Neutrophil (primary cell): ENCODE data around the gene GPM6B.

Source experiments
- H3K27ac ChIP-seq: fragments of 200-600 bp; sonication (generic); 2 replicates; pipeline ENCODE4 v1.5.1; 2016; ENCODE audit warnings: mild to moderate bottlenecking, moderate library complexity
- H3K27me3 ChIP-seq: fragments of 200-600 bp; sonication (generic); 2 replicates; pipeline ENCODE4 v1.6.0; 2016; ENCODE audit warnings: mild to moderate bottlenecking
- H3K36me3 ChIP-seq: fragments of 200-600 bp; sonication (generic); 2 replicates; pipeline ENCODE4 v1.5.1; 2017
- H3K4me1 ChIP-seq, 2 experiments: fragments of 200-600 bp in 1 of 2; sonication (generic) in 1 of 2; 1 replicate in 1 of 2; 2 replicates in 1 of 2; pipeline versions ENCODE4 v1.5.1 to v1.6.1; 2013 to 2016; ENCODE audit warnings: low read depth in 1 of 2, low read length in 1 of 2, mild to moderate bottlenecking in 1 of 2, moderate library complexity in 1 of 2; ENCODE audit not compliant: control insufficient read depth in 1 of 2, insufficient read depth in 1 of 2
- H3K4me3 ChIP-seq, 2 experiments: fragments of 200-600 bp in 1 of 2; sonication (generic) in 1 of 2; 1 replicate in 1 of 2; 2 replicates in 1 of 2; pipeline ENCODE4 v1.5.1; 2013 to 2016; ENCODE audit warnings: low read depth in 1 of 2, low read length in 1 of 2, mild to moderate bottlenecking in 1 of 2, moderate library complexity in 1 of 2
- H3K9me3 ChIP-seq: fragments of 200-600 bp; sonication (generic); 2 replicates; pipeline ENCODE4 v1.5.1; 2016
- CTCF ChIP-seq: fragments of 200-600 bp; sonication (generic); IDR thresholded peaks from 2 replicates; pipeline ENCODE4 v1.5.1; 2016; ENCODE audit warnings: antibody characterized with exemption

Gene GPM6B

GRCh38 chrX:13821738-13822137, 4.8 kb upstream of the GPM6B start:
- H3K36me3 ChIP-seq, result no peaks in the 10 kb centered on the region
- H3K27me3 ChIP-seq, result no peaks in the 10 kb centered on the region
- no peaks in the 10 kb centered on the region for H3K9me3 ChIP-seq
- H3K4me3 ChIP-seq, result no peak overlapping the region
- TF ChIP-seq CTCF, result no peak
- H3K4me1 ChIP-seq, result no peaks in the 10 kb centered on the region
- no peak overlapping the region for H3K27ac ChIP-seq

DNA sequence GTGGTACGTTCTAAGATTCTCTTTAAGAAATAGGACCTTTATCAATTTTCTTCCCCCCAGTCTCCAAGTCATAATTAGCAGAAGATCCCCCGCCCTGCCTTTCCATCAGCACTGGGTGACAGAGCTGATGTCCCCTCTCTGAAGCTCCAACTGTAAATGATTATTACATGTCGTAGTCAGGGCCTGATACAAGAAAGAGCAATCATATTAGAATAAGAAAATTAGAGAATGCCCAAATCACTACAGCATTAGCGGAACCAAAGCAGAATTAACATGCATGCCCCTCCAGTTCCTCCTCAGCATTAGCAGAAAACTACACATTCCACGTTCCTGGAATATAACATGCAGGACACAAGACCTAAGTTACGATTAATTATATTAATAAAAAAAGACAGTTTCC, 717 bp downstream of the GPM6B start:
- Histone ChIP-seq H3K9me3 (no peaks in the 10 kb centered on the region), H3K27ac (no peak overlapping the region), H3K4me3 (no peak overlapping the region), H3K36me3 (no peaks in the 10 kb centered on the region), H3K4me1 (no peaks in the 10 kb centered on the region), H3K27me3 (no peaks in the 10 kb centered on the region)
- no peak for TF ChIP-seq CTCF

DNA sequence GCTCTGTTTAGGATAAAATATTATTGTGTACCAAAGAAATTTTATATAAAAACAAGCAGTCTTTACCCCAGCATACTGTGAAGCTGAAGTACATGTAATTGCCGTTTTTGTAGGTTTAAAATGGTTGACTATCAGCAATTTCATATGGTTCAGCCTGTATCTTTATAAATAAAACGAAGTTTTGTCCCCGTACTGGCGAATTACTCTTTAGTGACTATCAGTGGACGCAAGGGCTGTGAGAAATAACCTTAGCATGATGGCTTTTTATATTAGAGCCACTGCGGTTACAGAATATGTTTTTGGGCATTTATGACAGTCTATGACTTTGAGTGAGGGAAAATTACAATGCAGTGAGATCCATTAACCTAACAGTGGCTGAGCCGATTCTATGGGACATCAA, 1.2 kb downstream of the GPM6B start:
- Histone ChIP-seq H3K9me3 (no peaks in the 10 kb centered on the region), H3K27ac (no peak overlapping the region), H3K4me3 (no peak overlapping the region), H3K27me3 (no peaks in the 10 kb centered on the region), H3K36me3 (no peaks in the 10 kb centered on the region), H3K4me1 (no peaks in the 10 kb centered on the region)
- TF ChIP-seq CTCF, result no peak

DNA sequence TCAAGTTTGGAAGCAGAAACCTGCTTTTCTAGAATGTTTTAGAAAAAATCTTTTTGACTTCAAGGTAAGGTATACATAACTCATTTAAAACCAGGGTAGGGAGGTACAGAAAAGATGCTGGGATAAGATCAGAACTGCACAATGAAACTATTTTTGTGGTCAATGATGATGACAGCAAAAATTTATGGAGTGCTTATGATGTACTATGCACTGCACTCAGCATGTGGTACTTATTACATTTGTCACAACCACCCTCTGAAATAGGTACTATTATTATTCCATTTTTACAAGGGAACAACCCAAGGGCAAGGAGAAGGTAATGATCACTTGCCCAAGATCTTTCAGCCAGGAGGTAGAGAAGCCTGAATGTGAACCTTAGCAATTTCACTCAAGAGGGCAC, 8.0 kb downstream of the GPM6B start:
- no peak for TF ChIP-seq CTCF
- Histone ChIP-seq H3K27me3 (no peaks in the 10 kb centered on the region), H3K4me1 (no peaks in the 10 kb centered on the region), H3K27ac (no peak overlapping the region), H3K9me3 (no peaks in the 10 kb centered on the region), H3K36me3 (no peaks in the 10 kb centered on the region), H3K4me3 (no peak overlapping the region)

- Histone ChIP-seq H3K27ac (no peak overlapping the region), H3K9me3 (no peaks in the 10 kb centered on the region), H3K4me3 (no peak overlapping the region), H3K27me3 (no peaks in the 10 kb centered on the region), H3K4me1 (no peaks in the 10 kb centered on the region), H3K36me3 (no peaks in the 10 kb centered on the region)
- TF ChIP-seq CTCF, result no peak
Observed at GRCh38 chrX:13808293-13808692, 8.6 kb downstream of the GPM6B start.

- H3K36me3 ChIP-seq, result no peaks in the 10 kb centered on the region
- H3K27ac ChIP-seq, result no peak overlapping the region
- no peaks in the 10 kb centered on the region for H3K27me3 ChIP-seq
- H3K9me3 ChIP-seq, result no peaks in the 10 kb centered on the region
- no peak for TF ChIP-seq CTCF
- H3K4me1 ChIP-seq, result no peaks in the 10 kb centered on the region
- H3K4me3 ChIP-seq, result no peak overlapping the region
Observed at GRCh38 chrX:13805241-13805640, 11.7 kb downstream of the GPM6B start.
